ENCODE measurements around the gene CALCR. TPM values are rescaled to one million over a fixed set of nuclear protein-coding genes. Genes with fewer than 3 reads are reported as not detected.

Gene CALCR
- total RNA-seq, 2 experiments from 2014 or later = not detected

GRCh38 chr7:93475811-93476210 lies 98.7 kb downstream of the CALCR start:
- Mint-ChIP-seq H3K9me3 (no peaks in the 10 kb centered on the region), H3K4me3 (no peak overlapping the region), H3K36me3 (ENCODE audit: low read depth) (no peaks in the 10 kb centered on the region), H3K27me3 (peaks cover 8% of the 10 kb centered on the region), H3K27ac (no peak overlapping the region), H3K4me1 (ENCODE audit: low read depth) (no peaks in the 10 kb centered on the region)
- CTCF ChIA-PET = no interaction called here
- intact Hi-C loops (cut with micrococcal nuclease) = no loop called here
- POLR2A ChIA-PET = interaction anchor here (1.2 kb wide), 1 partner anchor 14 kb away, joined by 3 read pairs; no protein-coding TSS in a partner anchor
- ATAC-seq (no peak), DNase-seq (no peak)
- no peak for TF ChIP-seq CTCF (IDR thresholded peaks at IDR 0.05)

- Mint-ChIP-seq H3K9me3 (no peaks in the 10 kb centered on the region), H3K36me3 (ENCODE audit: low read depth) (no peaks in the 10 kb centered on the region), H3K4me1 (ENCODE audit: low read depth) (no peaks in the 10 kb centered on the region), H3K4me3 (no peak overlapping the region), H3K27me3 (peaks cover 2% of the 10 kb centered on the region), H3K27ac (no peak overlapping the region)
- ATAC-seq = no peak
- DNase-seq = no peak
- ChIA-PET CTCF (no interaction called here), POLR2A (no interaction called here)
- TF ChIP-seq CTCF (IDR thresholded peaks at IDR 0.05) = no peak
- intact Hi-C loops (cut with micrococcal nuclease) = no loop called here
Observed at GRCh38 chr7:93471456-93471855, 103.1 kb downstream of the CALCR start.

- intact Hi-C loops (cut with micrococcal nuclease) = no loop called here
- H3K36me3 Mint-ChIP-seq (ENCODE audit: low read depth) = no peaks in the 10 kb centered on the region
- no peak for TF ChIP-seq CTCF (IDR thresholded peaks at IDR 0.05)
- no peaks in the 10 kb centered on the region for H3K4me1 Mint-ChIP-seq (ENCODE audit: low read depth)
- no peak overlapping the region for H3K4me3 Mint-ChIP-seq
- no peak for ATAC-seq
- no peaks in the 10 kb centered on the region for H3K9me3 Mint-ChIP-seq
- no peak for DNase-seq
- no peaks in the 10 kb centered on the region for H3K27me3 Mint-ChIP-seq
- no peak overlapping the region for H3K27ac Mint-ChIP-seq
- ChIA-PET POLR2A (no interaction called here), CTCF (no interaction called here)
Observed at GRCh38 chr7:93463764-93464163, 110.8 kb downstream of the CALCR start.

GRCh38 chr7:93461350-93461749 lies 113.2 kb downstream of the CALCR start:
- Mint-ChIP-seq H3K4me3 (no peak overlapping the region), H3K36me3 (ENCODE audit: low read depth) (no peaks in the 10 kb centered on the region), H3K27me3 (no peaks in the 10 kb centered on the region), H3K9me3 (no peaks in the 10 kb centered on the region), H3K4me1 (ENCODE audit: low read depth) (no peaks in the 10 kb centered on the region), H3K27ac (no peak overlapping the region)
- intact Hi-C loops (cut with micrococcal nuclease) = no loop called here
- DNase-seq (no peak), ATAC-seq (no peak)
- CTCF ChIA-PET = interaction anchor here (1.7 kb wide), 1 partner anchor 18 kb away, joined by 7 read pairs; no protein-coding TSS in a partner anchor
- POLR2A ChIA-PET = no interaction called here
- TF ChIP-seq CTCF (IDR thresholded peaks at IDR 0.05) = no peak

- CTCF ChIA-PET = interaction anchor here (1.3 kb wide), 1 partner anchor 11 kb away, joined by 3 read pairs; no protein-coding TSS in a partner anchor
- POLR2A ChIA-PET = no interaction called here
- H3K27ac Mint-ChIP-seq = no peak overlapping the region
Observed at GRCh38 chr7:93453262-93453661, 121.3 kb downstream of the CALCR start.

More at GRCh38 chr7:93453262-93453661, 121.3 kb downstream of the CALCR start:
- no peaks in the 10 kb centered on the region for H3K4me1 Mint-ChIP-seq (ENCODE audit: low read depth)
- H3K36me3 Mint-ChIP-seq (ENCODE audit: low read depth) = no peaks in the 10 kb centered on the region
- H3K4me3 Mint-ChIP-seq = no peak overlapping the region
- peaks cover 7% of the 10 kb centered on the region for H3K27me3 Mint-ChIP-seq
- intact Hi-C loops (cut with micrococcal nuclease) = no loop called here
- no peaks in the 10 kb centered on the region for H3K9me3 Mint-ChIP-seq
- no peak for TF ChIP-seq CTCF (IDR thresholded peaks at IDR 0.05)
- DNase-seq (no peak), ATAC-seq (no peak)
